HEK293T (cell line): Measurements from ENCODE around the gene SLC34A1.

Experiments
- FOXM1 ChIP-seq: fragments of 450-650 bp; IDR thresholded peaks from 2 replicates; pipeline ENCODE4 v1.6.1; 2017; ENCODE audit warnings: mild to moderate bottlenecking, borderline replicate concordance
- HDGF ChIP-seq: fragments of 450-650 bp; IDR thresholded peaks from 2 replicates; pipeline ENCODE4 v1.6.1; 2017; ENCODE audit warnings: antibody characterized with exemption, borderline replicate concordance
- SP1 ChIP-seq: fragments of 450-650 bp; IDR thresholded peaks from 2 replicates; pipeline ENCODE4 v1.6.1; 2017

DNA sequence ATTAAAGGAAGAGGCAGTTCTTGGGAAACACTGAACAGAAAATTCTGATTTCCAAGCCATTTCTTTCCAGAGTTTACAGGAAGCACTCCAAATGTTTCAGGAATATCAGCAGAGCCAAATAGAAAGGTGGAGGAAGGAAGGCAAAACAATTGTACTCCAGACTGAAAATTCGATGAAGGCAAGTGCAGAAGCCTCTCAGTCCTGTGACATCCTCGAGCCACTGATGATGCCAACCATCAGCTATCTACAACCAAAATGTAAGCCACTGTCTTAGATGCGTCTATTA is 34.9 kb upstream of the SLC34A1 start:
- TF ChIP-seq HDGF (no peak), SP1 (no peak), FOXM1 (no peak)
